Caco-2 (cell line): ENCODE results near the gene HOXB7. TPM values are rescaled to one million over a fixed set of nuclear protein-coding genes. Genes with fewer than 3 reads are reported as not detected.

Source experiments
- BruUV-seq: library from RNA; stranded (reverse); fragments of 400-500 nt; replicated peaks from 2 replicates; lab custom pipeline; 2021; lab: Mats Ljungman, UMichigan
- CTCF ChIA-PET: fragments of 300-600 bp; sonication (Branson Sonifier 250); formaldehyde crosslinking; loops from one replicate; lab custom pipeline; 2022; ENCODE audit warnings: antibody characterized with exemption; lab: Charles Lee
- POLR2A ChIA-PET: fragments of 300-600 bp; sonication (Branson Sonifier 250); formaldehyde crosslinking; loops from one replicate; lab custom pipeline; 2022; ENCODE audit warnings: antibody characterized with exemption; lab: Charles Lee
- DNase-seq, 2 experiments: peaks; one replicate each; pipeline versions ENCODE4 v3.0.0 to v3.0.0-alpha.2; 2020 to 2022
- H3K27me3 ChIP-seq: replicated peaks from 2 replicates; pipeline ENCODE4 v1.6.0; 2011; ENCODE audit warnings: low read length; ENCODE audit not compliant: control insufficient read depth, insufficient read depth
- H3K36me3 ChIP-seq: 2 replicates; pipeline ENCODE4 v1.5.1; 2011; ENCODE audit warnings: low read length; ENCODE audit not compliant: control insufficient read depth, insufficient read depth
- H3K4me1 ChIP-seq: fragments of 250-450 bp; sonication (Bioruptor Pico); 2 replicates; pipeline ENCODE4 v1.5.1; 2020; ENCODE audit warnings: mild to moderate bottlenecking
- H3K4me3 ChIP-seq: 2 replicates; pipeline ENCODE4 v1.5.1; 2011; ENCODE audit warnings: low read depth, mild to moderate bottlenecking, control low read depth, low read length
- H3K9me3 ChIP-seq: fragments of 250-450 bp; sonication (Bioruptor Pico); 2 replicates; pipeline ENCODE4 v1.5.1; 2020; ENCODE audit warnings: mild to moderate bottlenecking, moderate library complexity
- H3K27ac Mint-ChIP-seq: one replicate; pipeline ENCODE4 v1.8.0; 2022; ENCODE audit warnings: mixed read lengths; ENCODE audit not compliant: unreplicated experiment
- H3K27me3 Mint-ChIP-seq: one replicate; pipeline ENCODE4 v1.8.0; 2022; ENCODE audit warnings: mixed read lengths; ENCODE audit not compliant: insufficient read depth, unreplicated experiment
- H3K36me3 Mint-ChIP-seq: one replicate; pipeline ENCODE4 v1.8.0; 2022; ENCODE audit warnings: mild to moderate bottlenecking, mixed read lengths; ENCODE audit not compliant: insufficient read depth, unreplicated experiment
- H3K4me1 Mint-ChIP-seq: one replicate; pipeline ENCODE4 v1.8.0; 2022; ENCODE audit warnings: low read depth, mixed read lengths; ENCODE audit not compliant: unreplicated experiment
- H3K4me3 Mint-ChIP-seq: one replicate; pipeline ENCODE4 v1.8.0; 2022; ENCODE audit warnings: mild to moderate bottlenecking, moderate library complexity, mixed read lengths; ENCODE audit not compliant: unreplicated experiment
- H3K9me3 Mint-ChIP-seq: one replicate; pipeline ENCODE4 v1.8.0; 2022; ENCODE audit warnings: mixed read lengths; ENCODE audit not compliant: unreplicated experiment
- CTCF ChIP-seq, 2 experiments: fragments of 200-600 bp in 1 of 2; IDR thresholded peaks; 1 replicate in 1 of 2; 2 replicates in 1 of 2; pipeline versions ENCODE4 v1.5.1 to v1.8.0; 2011 to 2022; ENCODE audit warnings: antibody characterized with exemption in 1 of 2, control low read depth in 1 of 2, inconsistent platforms in 1 of 2, low read depth in 1 of 2, low read length in 1 of 2, mild to moderate bottlenecking in 1 of 2, moderate library complexity in 1 of 2; ENCODE audit not compliant: insufficient read depth in 1 of 2, severe bottlenecking in 1 of 2, unreplicated experiment in 1 of 2
- intact Hi-C: fragments of 100-400 bp; cut with micrococcal nuclease; formaldehyde crosslinking; loops from one replicate; pipeline ENCODE4 v1.10.0; 2022; ENCODE audit not compliant: unreplicated experiment
- total RNA-seq: library from RNA; stranded (reverse); gene quantifications from 2 replicates; pipeline ENCODE4 v1.2.3, GENCODE V29; 2022

The HOXB7 gene
- total RNA-seq, 1 experiment from 2014 or later, result 28.2 TPM

GRCh38 chr17:48630925-48631692 is 20.3 kb upstream of the HOXB7 start:
- no peak overlapping the region for H3K4me3 ChIP-seq
- H3K4me1 Mint-ChIP-seq, result peaks cover 8% of the 10 kb centered on the region
- intact Hi-C loops, result no loop called here
- peaks cover 20% of the 10 kb centered on the region for H3K4me1 ChIP-seq
- no peak for TF ChIP-seq CTCF (IDR thresholded peaks at IDR 0.05; ENCODE audit: insufficient read depth in 1 of 2, low read depth in 1 of 2, low read length in 1 of 2, severe bottlenecking in 1 of 2, unreplicated experiment in 1 of 2)
- H3K27ac Mint-ChIP-seq, result no peak overlapping the region
- BruUV-seq, result no TSS peak
- H3K27me3 ChIP-seq, result peaks cover 14% of the 10 kb centered on the region
- no peaks in the 10 kb centered on the region for H3K9me3 ChIP-seq
- no peaks in the 10 kb centered on the region for H3K9me3 Mint-ChIP-seq
- H3K27me3 Mint-ChIP-seq, result peaks cover 18% of the 10 kb centered on the region
- H3K4me3 Mint-ChIP-seq, result no peak overlapping the region
- POLR2A ChIA-PET, result no interaction called here
- H3K36me3 Mint-ChIP-seq, result no peaks in the 10 kb centered on the region
- H3K36me3 ChIP-seq, result no peaks in the 10 kb centered on the region
- DNase-seq, result peak; percentile 66 to 83
- CTCF ChIA-PET, result interaction anchor here (0.6 kb wide), 1 partner anchor 253 kb away, joined by 5 read pairs; no protein-coding TSS in a partner anchor

GRCh38 chr17:48630009-48630924 is 19.4 kb upstream of the HOXB7 start:
- Histone ChIP-seq H3K4me1 (peaks cover 20% of the 10 kb centered on the region), H3K27me3 (peaks cover 15% of the 10 kb centered on the region), H3K9me3 (no peaks in the 10 kb centered on the region), H3K4me3 (no peak overlapping the region), H3K36me3 (no peaks in the 10 kb centered on the region)
- no peak for TF ChIP-seq CTCF (IDR thresholded peaks at IDR 0.05; ENCODE audit: insufficient read depth in 1 of 2, low read depth in 1 of 2, low read length in 1 of 2, severe bottlenecking in 1 of 2, unreplicated experiment in 1 of 2)
- no peak for DNase-seq
- BruUV-seq, result no TSS peak
- ChIA-PET POLR2A (no interaction called here), CTCF (no interaction called here)
- Mint-ChIP-seq H3K4me1 (peaks cover 15% of the 10 kb centered on the region), H3K27me3 (peaks cover 22% of the 10 kb centered on the region), H3K27ac (no peak overlapping the region), H3K36me3 (no peaks in the 10 kb centered on the region), H3K9me3 (no peaks in the 10 kb centered on the region), H3K4me3 (no peak overlapping the region)
- intact Hi-C loops, result no loop called here

GRCh38 chr17:48629411-48629759 is 18.6 kb upstream of the HOXB7 start:
- Histone ChIP-seq H3K4me3 (no peak overlapping the region), H3K9me3 (no peaks in the 10 kb centered on the region), H3K27me3 (peaks cover 18% of the 10 kb centered on the region), H3K36me3 (no peaks in the 10 kb centered on the region), H3K4me1 (peaks cover 25% of the 10 kb centered on the region)
- no peak for DNase-seq
- no peak for TF ChIP-seq CTCF (IDR thresholded peaks at IDR 0.05; ENCODE audit: insufficient read depth in 1 of 2, low read depth in 1 of 2, low read length in 1 of 2, severe bottlenecking in 1 of 2, unreplicated experiment in 1 of 2)
- CTCF ChIA-PET, result interaction anchor here (1.2 kb wide), 1 partner anchor 250 kb away, joined by 3 read pairs; no protein-coding TSS in a partner anchor
- Mint-ChIP-seq H3K4me1 (peaks cover 15% of the 10 kb centered on the region), H3K36me3 (no peaks in the 10 kb centered on the region), H3K27me3 (peaks cover 25% of the 10 kb centered on the region), H3K4me3 (no peak overlapping the region), H3K27ac (no peak overlapping the region), H3K9me3 (no peaks in the 10 kb centered on the region)
- intact Hi-C loops, result no loop called here
- POLR2A ChIA-PET, result no interaction called here
- no TSS peak for BruUV-seq
